ENCODE results near the gene PLA2G3.

The PLA2G3 gene

GRCh38 chr22:31148488-31148887 is 8.2 kb upstream of the PLA2G3 start:
- no peak for DNase-seq (ENCODE audit: low read depth in 3 of 3, low spot score in 1 of 3)

- no peak for DNase-seq (ENCODE audit: low read depth in 3 of 3, low spot score in 1 of 3)
Measured at GRCh38 chr22:31144223-31144622, 3.9 kb upstream of the PLA2G3 start.

DNA sequence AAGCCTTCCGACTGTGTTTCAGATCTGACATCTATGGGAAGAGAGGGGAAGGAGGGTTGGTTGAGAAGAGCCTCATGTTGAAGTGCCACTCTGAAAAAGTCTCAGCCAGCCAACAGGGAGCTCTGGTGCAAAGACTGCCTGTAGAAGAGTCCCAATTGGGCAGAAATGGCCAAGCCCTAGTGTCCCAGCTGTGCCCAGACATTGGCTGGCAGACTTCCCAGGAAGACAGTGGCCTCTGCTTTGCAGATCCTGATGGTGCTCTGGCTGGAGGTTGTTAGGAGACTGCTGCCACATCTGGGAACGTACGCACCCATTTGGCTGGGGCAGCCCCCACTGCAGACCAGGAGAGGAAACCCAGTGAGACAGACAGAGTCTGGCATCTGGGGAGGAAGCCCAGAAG is 3.2 kb upstream of the PLA2G3 start:
- DNase-seq (ENCODE audit: low read depth in 3 of 3, low spot score in 1 of 3): no peak

DNA sequence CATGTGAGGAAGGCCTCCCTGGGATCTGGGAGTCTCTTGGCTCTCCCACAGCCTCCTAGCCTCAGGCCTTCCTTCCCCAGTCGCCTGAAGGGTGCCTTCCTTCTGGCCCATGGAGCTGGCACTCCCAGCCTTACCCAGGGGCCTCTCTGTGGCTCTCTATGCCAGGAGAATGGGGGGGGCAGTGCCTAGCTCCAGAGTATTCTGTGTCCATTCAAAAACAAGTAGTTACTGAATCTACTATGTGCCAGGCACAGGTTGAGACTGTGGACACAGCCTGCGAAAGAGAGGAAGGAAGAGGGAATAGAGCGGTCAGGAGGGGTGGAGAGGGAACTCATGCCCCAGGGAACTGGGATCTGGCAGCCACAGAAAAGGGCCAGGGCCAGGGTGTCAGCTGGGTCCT is 2.7 kb upstream of the PLA2G3 start:
- no peak for DNase-seq (ENCODE audit: low read depth in 3 of 3, low spot score in 1 of 3)

DNA sequence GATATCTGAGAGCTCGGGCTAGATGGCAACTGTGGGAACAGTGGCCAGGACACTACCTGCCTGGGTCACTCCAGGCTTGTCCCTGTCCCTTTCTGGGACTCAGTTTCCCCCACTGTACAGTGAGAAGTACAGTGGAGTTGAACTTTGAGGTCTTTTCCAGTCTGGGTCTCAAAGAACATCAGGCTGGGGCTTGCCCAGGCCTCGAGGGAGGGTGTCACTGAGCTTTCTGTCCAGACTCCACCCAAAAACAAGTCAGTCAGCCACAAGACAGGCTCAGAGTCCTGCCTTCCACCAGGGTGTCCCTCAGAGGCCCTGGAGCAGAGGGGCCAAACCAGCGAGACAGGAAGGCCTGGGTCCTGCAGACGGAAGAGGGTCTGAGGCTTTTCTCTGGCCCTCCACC is 2.0 kb upstream of the PLA2G3 start:
- DNase-seq (ENCODE audit: low read depth in 3 of 3, low spot score in 1 of 3): no peak

- no peak for DNase-seq (ENCODE audit: low read depth in 3 of 3, low spot score in 1 of 3)
Measured at GRCh38 chr22:31141551-31141950, 1.2 kb upstream of the PLA2G3 start.

DNA sequence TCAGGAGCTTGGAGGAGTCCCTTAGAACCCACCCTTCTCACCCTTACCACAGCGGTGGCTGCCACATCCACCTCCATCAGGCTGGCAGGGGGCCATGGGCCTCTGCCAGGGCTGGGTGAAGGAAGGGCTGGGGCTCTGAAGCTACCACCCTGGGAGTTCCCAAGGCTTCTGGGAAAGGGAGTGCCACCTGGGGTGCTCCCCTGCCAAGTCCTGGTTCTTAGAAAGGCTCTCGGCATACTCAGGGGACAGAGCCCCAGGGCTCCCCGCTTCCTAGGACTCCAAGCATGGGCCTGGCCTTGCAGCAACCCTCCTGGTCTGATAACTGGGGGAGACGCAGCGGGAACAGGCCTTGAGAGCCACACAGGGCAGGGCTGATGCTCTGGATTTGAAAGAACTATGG is 438 bp upstream of the PLA2G3 start:
- DNase-seq (ENCODE audit: low read depth in 3 of 3, low spot score in 1 of 3): no peak

DNA sequence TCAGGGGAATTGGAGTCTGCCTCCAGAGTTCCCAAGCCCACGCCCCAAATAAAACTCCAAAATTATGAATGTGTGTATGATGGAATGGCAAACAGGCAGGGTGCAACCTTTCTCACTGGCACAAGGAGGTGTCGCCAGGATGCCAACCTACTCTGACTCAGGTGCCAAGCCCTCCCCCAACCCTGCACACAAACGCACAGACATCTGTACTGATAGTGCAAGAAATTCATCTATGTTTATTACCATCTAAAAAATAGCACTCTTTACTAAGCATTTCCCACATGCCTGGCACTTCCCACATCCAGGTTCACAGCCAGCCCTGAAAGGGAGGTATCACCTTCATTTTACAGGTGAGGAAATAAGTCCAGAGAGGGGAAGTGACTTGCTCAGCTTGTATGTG is 1.2 kb downstream of the PLA2G3 start:
- no peak for DNase-seq (ENCODE audit: low read depth in 3 of 3, low spot score in 1 of 3)

DNA sequence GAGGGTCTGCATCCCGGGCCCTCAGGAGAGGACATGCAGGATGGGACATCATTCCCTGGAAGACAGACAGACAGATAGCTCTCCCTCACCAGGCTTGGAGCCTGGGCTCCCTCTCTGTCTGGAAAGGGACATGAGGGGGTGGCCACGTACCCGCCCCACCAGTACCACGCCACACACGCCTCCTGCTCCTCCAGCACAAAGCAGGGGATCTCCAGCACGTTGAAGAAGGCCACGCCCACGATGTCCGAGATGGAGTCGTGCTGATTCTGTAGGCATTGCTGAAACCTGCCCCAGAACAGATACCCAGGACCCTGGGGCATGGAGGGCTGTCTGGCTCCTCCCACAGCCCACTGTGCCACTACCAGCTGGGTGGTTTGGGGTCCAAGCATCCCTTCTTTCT is 2.2 kb downstream of the PLA2G3 start:
- no peak for DNase-seq (ENCODE audit: low read depth in 3 of 3, low spot score in 1 of 3)

DNA sequence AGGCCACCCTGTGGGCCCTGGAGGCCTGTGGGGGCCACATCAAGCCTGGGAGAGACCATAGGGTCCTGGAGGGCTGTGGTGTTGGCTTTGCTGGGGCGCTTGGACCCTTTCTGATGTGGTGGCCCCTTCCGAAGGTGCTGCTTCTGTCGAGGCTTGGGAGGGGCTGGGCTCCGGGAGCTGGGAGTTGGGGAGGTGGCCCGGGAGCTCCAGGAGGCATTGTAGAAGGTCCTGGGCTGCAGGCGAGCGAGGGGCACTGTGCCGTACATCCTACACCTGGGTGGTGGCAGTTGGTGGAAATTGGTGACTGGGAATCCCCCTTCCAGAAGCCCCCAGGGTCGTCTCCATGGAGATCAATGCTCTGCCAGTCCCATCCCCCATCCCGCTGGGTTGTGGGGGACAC is 2.6 kb downstream of the PLA2G3 start:
- DNase-seq (ENCODE audit: low read depth in 3 of 3, low spot score in 1 of 3): no peak

- no peak for DNase-seq (ENCODE audit: low read depth in 3 of 3, low spot score in 1 of 3)
Measured at GRCh38 chr22:31136711-31137110, 3.6 kb downstream of the PLA2G3 start.

- no peak for DNase-seq (ENCODE audit: low read depth in 3 of 3, low spot score in 1 of 3)
Measured at GRCh38 chr22:31136155-31136554, 4.2 kb downstream of the PLA2G3 start.

DNA sequence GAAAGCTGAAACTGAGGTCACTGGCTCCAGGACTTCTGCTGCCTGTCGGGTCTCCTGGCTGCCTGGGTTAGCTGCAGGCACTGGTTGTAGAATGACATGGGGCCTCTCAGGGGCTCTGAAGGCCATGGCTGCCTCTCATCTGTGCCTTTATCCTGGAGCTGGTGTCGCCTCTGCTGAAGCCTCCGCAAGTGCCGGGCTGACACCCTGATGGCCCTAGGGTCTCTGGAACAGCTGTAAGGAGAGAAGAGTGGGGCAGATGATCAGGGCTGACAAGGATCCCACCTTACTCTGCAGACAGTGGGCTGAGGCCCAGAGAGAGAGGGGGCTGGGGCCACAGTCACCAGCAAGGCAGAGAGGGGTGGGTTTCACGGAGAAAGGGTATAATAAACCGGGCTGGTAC is 4.6 kb downstream of the PLA2G3 start:
- DNase-seq (ENCODE audit: low read depth in 3 of 3, low spot score in 1 of 3): no peak

DNA sequence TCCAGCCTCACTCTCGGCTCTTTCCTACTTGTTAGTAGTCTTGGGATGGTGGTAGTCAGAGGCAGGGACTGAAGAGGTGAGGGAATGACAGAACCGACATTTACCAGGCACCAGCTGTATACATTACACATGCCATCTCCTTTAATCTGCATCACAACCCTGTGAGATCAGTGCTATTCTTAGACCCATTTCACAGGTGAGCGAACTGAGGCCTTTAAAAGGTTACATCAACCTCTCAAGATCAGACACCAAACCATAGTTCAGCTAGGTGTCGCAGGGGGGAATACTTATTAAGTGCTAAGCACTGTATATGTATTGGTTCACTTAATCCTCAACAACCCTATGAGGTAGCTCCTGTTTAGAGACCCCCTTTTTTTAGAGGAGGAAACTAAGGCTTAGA is 5.6 kb downstream of the PLA2G3 start:
- no peak for DNase-seq (ENCODE audit: low read depth in 3 of 3, low spot score in 1 of 3)

- no peak for DNase-seq (ENCODE audit: low read depth in 3 of 3, low spot score in 1 of 3)
Measured at GRCh38 chr22:31133911-31134310, 6.4 kb downstream of the PLA2G3 start.

DNA sequence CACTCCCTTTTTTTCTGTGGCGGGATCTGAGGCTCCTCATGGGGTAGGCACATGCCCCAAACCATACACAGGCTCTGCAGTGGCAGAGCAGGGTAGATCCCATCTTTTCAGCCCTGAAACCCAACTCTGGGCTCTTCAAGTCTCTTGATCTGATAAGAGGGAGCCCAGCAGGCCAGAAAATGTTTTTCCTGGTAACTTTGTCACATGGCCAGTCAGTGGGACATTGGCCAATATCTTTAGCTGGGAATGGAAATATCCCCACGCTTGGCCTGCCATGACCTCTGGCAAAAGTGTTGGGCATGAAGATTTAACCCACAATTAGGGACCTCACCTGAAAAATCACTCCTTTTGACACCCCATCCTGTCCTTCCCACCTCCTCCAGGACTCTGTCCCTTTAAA is 9.4 kb downstream of the PLA2G3 start:
- no peak for DNase-seq (ENCODE audit: low read depth in 3 of 3, low spot score in 1 of 3)

DNA sequence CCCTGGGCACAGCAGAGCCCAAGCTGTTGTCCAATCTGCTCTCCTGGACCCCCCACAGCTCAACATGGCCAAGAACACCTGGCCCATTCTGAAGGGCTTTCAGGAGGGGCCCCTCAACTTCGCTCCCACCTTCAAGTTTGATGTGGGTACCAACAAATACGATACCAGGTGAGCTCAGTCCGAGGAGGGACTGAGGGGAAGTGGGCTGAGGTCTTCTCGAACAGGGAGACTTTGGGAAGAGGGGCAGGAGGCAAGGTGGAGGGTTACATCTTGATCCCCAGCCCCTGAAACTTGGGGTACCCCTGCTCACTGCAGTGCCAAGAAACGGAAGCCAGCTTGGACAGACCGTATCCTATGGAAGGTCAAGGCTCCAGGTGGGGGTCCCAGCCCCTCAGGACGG is 12.2 kb downstream of the PLA2G3 start:
- no peak for DNase-seq (ENCODE audit: low read depth in 3 of 3, low spot score in 1 of 3)

- no peak for DNase-seq (ENCODE audit: low read depth in 3 of 3, low spot score in 1 of 3)
Measured at GRCh38 chr22:31127181-31127772, 13.0 kb downstream of the PLA2G3 start.

- DNase-seq (ENCODE audit: low read depth in 3 of 3, low spot score in 1 of 3): no peak
Measured at GRCh38 chr22:31126869-31127175, 13.5 kb downstream of the PLA2G3 start.

- no peak for DNase-seq (ENCODE audit: low read depth in 3 of 3, low spot score in 1 of 3)
Measured at GRCh38 chr22:31126128-31126868, 14.0 kb downstream of the PLA2G3 start.

- no peak for DNase-seq (ENCODE audit: low read depth in 3 of 3, low spot score in 1 of 3)
Measured at GRCh38 chr22:31125521-31126117, 14.7 kb downstream of the PLA2G3 start.

GRCh38 chr22:31124811-31125465 is 15.4 kb downstream of the PLA2G3 start:
- DNase-seq (ENCODE audit: low read depth in 3 of 3, low spot score in 1 of 3): no peak

Measured in stimulated activated CD4-positive, alpha-beta T cell treated with anti-CD3 and anti-CD28 coated beads, TNF-alpha, amount 100 ng/mL, for 1 hour (primary cell).